OCI-LY1 (cell line): ENCODE results near the gene ATP7B.

Source experiments
- H2AFZ ChIP-seq: fragments of 200-600 bp; sonication (generic), shearing (Covaris generic); 2 replicates; pipeline ENCODE4 v1.6.0; 2014; ENCODE audit warnings: antibody characterized with exemption, mild to moderate bottlenecking, low read length
- H3F3A ChIP-seq: fragments of 200-600 bp; sonication (generic), shearing (Covaris generic); 2 replicates; pipeline ENCODE4 v1.6.0; 2014; ENCODE audit warnings: mild to moderate bottlenecking, antibody characterized with exemption, low read length, moderate library complexity; ENCODE audit not compliant: insufficient read depth
- H3K27ac ChIP-seq: fragments of 200-600 bp; sonication (generic); 2 replicates; pipeline ENCODE4 v1.5.1; 2014; ENCODE audit warnings: low read length, mixed run types, mild to moderate bottlenecking, low read depth; ENCODE audit not compliant: poor library complexity, severe bottlenecking
- H3K27me3 ChIP-seq: fragments of 200-600 bp; sonication (generic); 2 replicates; pipeline ENCODE4 v1.6.0; 2014; ENCODE audit warnings: antibody characterized with exemption, mild to moderate bottlenecking, low read length, moderate library complexity; ENCODE audit not compliant: insufficient read depth
- H3K36me3 ChIP-seq: fragments of 200-600 bp; sonication (generic); 2 replicates; pipeline ENCODE4 v1.6.1; 2014; ENCODE audit warnings: mild to moderate bottlenecking, antibody characterized with exemption, low read length, moderate library complexity, mixed read lengths; ENCODE audit not compliant: insufficient read depth
- H3K4me1 ChIP-seq: fragments of 200-600 bp; sonication (generic); 2 replicates; pipeline ENCODE4 v1.5.1; 2014; ENCODE audit warnings: mild to moderate bottlenecking, low read length, moderate library complexity; ENCODE audit not compliant: insufficient read depth, severe bottlenecking
- H3K4me2 ChIP-seq: fragments of 200-600 bp; sonication (generic), shearing (Covaris generic); 2 replicates; pipeline ENCODE4 v1.6.1; 2014; ENCODE audit warnings: low read length
- H3K4me3 ChIP-seq: fragments of 200-600 bp; sonication (generic); 2 replicates; pipeline ENCODE4 v1.5.1; 2014; ENCODE audit warnings: low read length, low read depth, mild to moderate bottlenecking, mixed read lengths; ENCODE audit not compliant: poor library complexity, severe bottlenecking
- H3K79me2 ChIP-seq: fragments of 200-600 bp; shearing (Covaris generic); 2 replicates; pipeline ENCODE4 v1.6.1; 2016; ENCODE audit warnings: mixed run types, low read length, mixed read lengths; ENCODE audit not compliant: insufficient read depth
- H3K9ac ChIP-seq: fragments of 200-600 bp; sonication (generic), shearing (Covaris generic); 2 replicates; pipeline ENCODE4 v1.6.1; 2014; ENCODE audit warnings: mild to moderate bottlenecking, low read length, mixed read lengths
- H3K9me2 ChIP-seq: fragments of 200-600 bp; sonication (generic), shearing (Covaris generic); 2 replicates; pipeline ENCODE4 v1.6.1; 2014; ENCODE audit warnings: low read depth, mild to moderate bottlenecking, low read length, mixed read lengths
- H3K9me3 ChIP-seq: fragments of 200-600 bp; shearing (Covaris generic); 2 replicates; pipeline ENCODE4 v1.6.1; 2014; ENCODE audit warnings: low read length, mixed read lengths
- H4K20me1 ChIP-seq: fragments of 200-600 bp; sonication (generic), shearing (Covaris generic); 2 replicates; pipeline ENCODE4 v1.6.0; 2016; ENCODE audit warnings: mild to moderate bottlenecking, low read length; ENCODE audit not compliant: insufficient read depth
- EZH2 ChIP-seq: fragments of 200-600 bp; sonication (generic), shearing (Covaris generic); IDR thresholded peaks from 2 replicates; pipeline ENCODE4 v1.8.0; 2017; ENCODE audit warnings: borderline replicate concordance, mixed run types, mild to moderate bottlenecking, antibody characterized with exemption, low read length, moderate library complexity, mixed read lengths
- TF ChIP-seq, protein P1 (sequence below): fragments of 200-600 bp; sonication (generic), shearing (Covaris generic); IDR thresholded peaks from 2 replicates; pipeline ENCODE4 v1.5.1; 2017; ENCODE audit warnings: mild to moderate bottlenecking, antibody characterized with exemption, low read length, moderate library complexity, mixed read lengths

The ATP7B gene

DNA sequence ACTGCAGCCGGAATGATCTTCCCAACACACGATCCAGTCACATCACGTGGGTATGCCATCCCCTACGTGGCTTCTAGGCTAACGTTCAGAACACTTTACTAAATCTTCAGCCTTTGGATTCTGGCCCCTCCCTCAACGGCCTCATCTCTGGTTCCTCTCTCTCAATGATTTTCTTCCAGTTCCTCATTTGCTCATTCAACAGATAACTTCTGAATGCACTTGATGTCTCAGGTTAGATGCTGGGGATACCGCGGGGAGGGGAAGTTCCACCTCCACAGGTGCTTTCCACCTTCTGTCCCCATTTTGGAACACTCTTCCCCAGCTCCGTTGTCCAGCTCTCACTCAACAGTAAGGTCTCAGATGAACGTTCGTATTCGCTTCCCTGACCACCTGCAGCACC is 66.1 kb downstream of the ATP7B start:
- Histone ChIP-seq H3K27me3 (0 out of 2 replicates have a peak, but pooled peaks cover 8% of the 10 kb centered on the region), H3K9ac (no peak overlapping the region), H3K9me3 (no peaks in the 10 kb centered on the region), H3K36me3 (no peaks in the 10 kb centered on the region), H3K4me3 (no peak overlapping the region), H3K27ac (no peak overlapping the region), H3K79me2 (no peaks in the 10 kb centered on the region), H3K9me2 (no peaks in the 10 kb centered on the region), H2AFZ (no peak overlapping the region), H4K20me1 (no peaks in the 10 kb centered on the region), H3K4me1 (no peaks in the 10 kb centered on the region), H3F3A (no peaks in the 10 kb centered on the region), H3K4me2 (no peak overlapping the region)
- TF ChIP-seq, protein P1, sequence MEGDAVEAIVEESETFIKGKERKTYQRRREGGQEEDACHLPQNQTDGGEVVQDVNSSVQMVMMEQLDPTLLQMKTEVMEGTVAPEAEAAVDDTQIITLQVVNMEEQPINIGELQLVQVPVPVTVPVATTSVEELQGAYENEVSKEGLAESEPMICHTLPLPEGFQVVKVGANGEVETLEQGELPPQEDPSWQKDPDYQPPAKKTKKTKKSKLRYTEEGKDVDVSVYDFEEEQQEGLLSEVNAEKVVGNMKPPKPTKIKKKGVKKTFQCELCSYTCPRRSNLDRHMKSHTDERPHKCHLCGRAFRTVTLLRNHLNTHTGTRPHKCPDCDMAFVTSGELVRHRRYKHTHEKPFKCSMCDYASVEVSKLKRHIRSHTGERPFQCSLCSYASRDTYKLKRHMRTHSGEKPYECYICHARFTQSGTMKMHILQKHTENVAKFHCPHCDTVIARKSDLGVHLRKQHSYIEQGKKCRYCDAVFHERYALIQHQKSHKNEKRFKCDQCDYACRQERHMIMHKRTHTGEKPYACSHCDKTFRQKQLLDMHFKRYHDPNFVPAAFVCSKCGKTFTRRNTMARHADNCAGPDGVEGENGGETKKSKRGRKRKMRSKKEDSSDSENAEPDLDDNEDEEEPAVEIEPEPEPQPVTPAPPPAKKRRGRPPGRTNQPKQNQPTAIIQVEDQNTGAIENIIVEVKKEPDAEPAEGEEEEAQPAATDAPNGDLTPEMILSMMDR = no peak
- no peak for TF ChIP-seq EZH2

DNA sequence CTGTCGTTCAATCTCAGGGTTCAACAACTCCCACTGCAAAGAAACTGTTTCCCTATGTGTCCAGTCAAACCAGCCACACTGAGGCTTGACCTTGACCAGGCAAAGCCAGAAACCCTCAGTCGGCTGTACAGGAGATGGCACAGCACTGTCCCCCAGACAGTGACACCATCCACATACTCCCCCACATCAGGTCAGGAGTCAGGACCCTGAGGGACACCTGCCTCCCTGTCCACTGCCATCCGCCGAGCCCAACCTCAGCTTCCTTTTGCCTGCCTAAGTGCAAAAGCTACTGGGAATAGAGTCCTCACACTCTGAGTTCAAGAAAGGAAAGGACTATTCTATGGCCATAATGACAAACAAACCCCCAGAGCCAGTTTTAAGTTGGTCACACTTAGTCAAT is 66.8 kb downstream of the ATP7B start:
- no peaks in the 10 kb centered on the region for H3K9me3 ChIP-seq
- no peak overlapping the region for H3K4me2 ChIP-seq
- 0 out of 2 replicates have a peak, but pooled peaks cover 8% of the 10 kb centered on the region for H3K27me3 ChIP-seq
- H3K4me3 ChIP-seq = no peak overlapping the region
- no peaks in the 10 kb centered on the region for H3K9me2 ChIP-seq
- no peaks in the 10 kb centered on the region for H3K79me2 ChIP-seq
- no peaks in the 10 kb centered on the region for H3F3A ChIP-seq
- no peak overlapping the region for H3K27ac ChIP-seq
- no peaks in the 10 kb centered on the region for H4K20me1 ChIP-seq
- no peaks in the 10 kb centered on the region for H3K36me3 ChIP-seq
- H3K9ac ChIP-seq = no peak overlapping the region
- H2AFZ ChIP-seq = no peak overlapping the region
- no peak for TF ChIP-seq EZH2
- TF ChIP-seq, protein P1 = no peak
- no peaks in the 10 kb centered on the region for H3K4me1 ChIP-seq

DNA sequence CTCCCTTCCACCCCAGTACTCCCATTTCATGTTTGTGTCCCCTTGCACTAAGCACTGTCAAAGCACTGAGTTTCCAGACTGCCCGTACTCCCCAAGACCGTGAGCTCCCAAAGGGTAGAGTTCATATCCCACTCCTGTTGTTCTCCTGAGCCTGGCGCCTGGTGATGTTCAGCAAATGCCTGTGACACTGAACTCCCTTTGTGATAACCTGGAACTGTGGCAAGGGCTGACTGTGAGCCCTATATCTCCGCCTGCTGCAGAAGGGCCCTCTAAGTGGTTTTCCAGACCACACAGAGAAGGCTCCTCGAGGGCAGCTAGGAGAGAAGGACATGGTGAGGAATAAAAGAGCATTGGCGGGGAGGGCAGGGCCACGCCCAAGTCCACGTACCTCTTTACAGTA is 67.5 kb downstream of the ATP7B start:
- Histone ChIP-seq H3K4me1 (no peaks in the 10 kb centered on the region), H4K20me1 (no peaks in the 10 kb centered on the region), H3K4me3 (no peak overlapping the region), H3K9me3 (no peaks in the 10 kb centered on the region), H3K27me3 (0 out of 2 replicates have a peak, but pooled peaks cover 8% of the 10 kb centered on the region), H3F3A (no peaks in the 10 kb centered on the region), H2AFZ (no peak overlapping the region), H3K9ac (no peak overlapping the region), H3K27ac (no peak overlapping the region), H3K4me2 (no peak overlapping the region), H3K79me2 (no peaks in the 10 kb centered on the region), H3K9me2 (no peaks in the 10 kb centered on the region), H3K36me3 (no peaks in the 10 kb centered on the region)
- TF ChIP-seq, protein P1 = no peak
- no peak for TF ChIP-seq EZH2
